NB4 (cell line): ENCODE data around the gene TOP1.

Experiments used
- CTCF ChIP-seq: IDR thresholded peaks from one replicate; pipeline ENCODE4 v1.5.1; 2012; ENCODE audit warnings: low read depth, low read length
- MYC ChIP-seq: IDR thresholded peaks from 2 replicates; pipeline ENCODE4 v1.6.1; 2011; ENCODE audit warnings: low read depth, low read length
- POLR2A ChIP-seq: IDR thresholded peaks from 2 replicates; pipeline ENCODE4 v1.6.1; 2011; ENCODE audit warnings: mild to moderate bottlenecking; ENCODE audit not compliant: insufficient read length; ENCODE audit errors: extremely low read depth

DNA sequence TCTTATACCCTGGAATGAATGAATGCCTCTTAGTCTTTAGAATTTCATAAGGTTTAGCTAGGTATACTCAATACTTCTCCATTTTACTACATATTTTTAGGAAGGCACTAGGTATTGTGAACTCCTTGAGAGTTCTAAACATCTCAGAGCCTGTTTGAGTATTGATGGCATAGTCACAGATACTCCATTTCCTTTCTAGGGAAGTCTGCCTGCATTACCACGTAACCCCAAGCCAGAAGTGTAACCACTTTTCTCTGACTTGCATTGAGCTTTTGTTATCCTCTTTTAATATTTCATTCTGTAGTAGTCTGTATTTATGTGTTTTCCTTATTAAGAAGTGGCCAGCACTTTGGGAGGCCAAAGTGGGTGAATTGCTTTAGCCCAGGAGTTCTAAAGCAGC is 12.2 kb downstream of the TOP1 start:
- no peak for TF ChIP-seq CTCF
- TF ChIP-seq MYC: no peak
- TF ChIP-seq POLR2A: no peak
